ENCODE data around the gene RBBP4.

RBBP4 gene

GRCh38 chr1:32681999-32682398, 31.0 kb downstream of the RBBP4 start:
- Mint-ChIP-seq H3K9me3 (no peaks in the 10 kb centered on the region), H3K27me3 (ENCODE audit: low read depth, poor library complexity) (no peaks in the 10 kb centered on the region), H3K27ac (peak overlapping the region; percentile 6), H3K4me1 (no peaks in the 10 kb centered on the region), H3K4me3 (no peak overlapping the region), H3K36me3 (ENCODE audit: low read depth) (peaks cover 65% of the 10 kb centered on the region)
- no peak for TF ChIP-seq CTCF (IDR thresholded peaks at IDR 0.05)
- DNase-seq = no peak

- no peak for DNase-seq
- no peaks in the 10 kb centered on the region for H3K9me3 Mint-ChIP-seq
- TF ChIP-seq CTCF (IDR thresholded peaks at IDR 0.05) = no peak
- H3K4me3 Mint-ChIP-seq = no peak overlapping the region
- no peaks in the 10 kb centered on the region for H3K27me3 Mint-ChIP-seq (ENCODE audit: low read depth, poor library complexity)
- H3K27ac Mint-ChIP-seq = no peak overlapping the region
- peaks cover 57% of the 10 kb centered on the region for H3K36me3 Mint-ChIP-seq (ENCODE audit: low read depth)
- no peaks in the 10 kb centered on the region for H3K4me1 Mint-ChIP-seq
Measured at GRCh38 chr1:32683397-32683796, 32.4 kb downstream of the RBBP4 start.

GRCh38 chr1:32684167-32684811, 33.3 kb downstream of the RBBP4 start:
- DNase-seq = no peak
- no peaks in the 10 kb centered on the region for H3K9me3 Mint-ChIP-seq
- H3K27me3 Mint-ChIP-seq (ENCODE audit: low read depth, poor library complexity) = no peaks in the 10 kb centered on the region
- H3K27ac Mint-ChIP-seq = peak overlapping the region; percentile 34
- H3K4me1 Mint-ChIP-seq = no peaks in the 10 kb centered on the region
- H3K4me3 Mint-ChIP-seq = no peak overlapping the region
- TF ChIP-seq CTCF (IDR thresholded peaks at IDR 0.05) = no peak
- H3K36me3 Mint-ChIP-seq (ENCODE audit: low read depth) = peaks cover 57% of the 10 kb centered on the region

- no peaks in the 10 kb centered on the region for H3K9me3 Mint-ChIP-seq
- H3K36me3 Mint-ChIP-seq (ENCODE audit: low read depth) = peaks cover 51% of the 10 kb centered on the region
- DNase-seq = no peak
- H3K4me1 Mint-ChIP-seq = no peaks in the 10 kb centered on the region
- no peak overlapping the region for H3K4me3 Mint-ChIP-seq
- no peak for TF ChIP-seq CTCF (IDR thresholded peaks at IDR 0.05)
- peak overlapping the region; percentile 85 for H3K27ac Mint-ChIP-seq
- peaks cover 3% of the 10 kb centered on the region for H3K27me3 Mint-ChIP-seq (ENCODE audit: low read depth, poor library complexity)
Measured at GRCh38 chr1:32685498-32685897, 34.5 kb downstream of the RBBP4 start.

DNA sequence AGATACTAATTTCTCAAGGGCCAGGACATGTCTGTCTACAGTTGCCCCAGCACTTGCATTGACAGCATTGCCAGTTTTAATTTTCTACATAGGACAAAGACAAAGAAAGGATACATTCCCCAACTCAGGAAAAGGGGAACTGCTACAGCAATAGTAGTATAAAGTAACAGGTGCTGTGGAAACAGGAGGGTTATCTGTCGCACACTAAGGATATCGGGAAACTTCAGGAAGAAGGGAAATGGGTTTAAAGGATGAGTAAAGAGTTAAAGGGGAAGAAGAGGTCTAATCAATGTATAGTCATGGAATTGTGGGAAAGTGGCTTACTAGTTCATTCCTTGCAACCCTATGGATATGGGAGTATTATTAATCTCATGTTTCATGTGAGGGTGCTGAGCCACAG, 35.4 kb downstream of the RBBP4 start:
- Mint-ChIP-seq H3K27me3 (ENCODE audit: low read depth, poor library complexity) (peaks cover 3% of the 10 kb centered on the region), H3K4me3 (no peak overlapping the region), H3K4me1 (no peaks in the 10 kb centered on the region), H3K27ac (no peak overlapping the region), H3K9me3 (no peaks in the 10 kb centered on the region), H3K36me3 (ENCODE audit: low read depth) (peaks cover 45% of the 10 kb centered on the region)
- TF ChIP-seq CTCF (IDR thresholded peaks at IDR 0.05) = no peak
- no peak for DNase-seq

- H3K36me3 Mint-ChIP-seq (ENCODE audit: low read depth) = peaks cover 18% of the 10 kb centered on the region
- no peak for TF ChIP-seq CTCF (IDR thresholded peaks at IDR 0.05)
- DNase-seq = no peak
- H3K4me1 Mint-ChIP-seq = peaks cover 9% of the 10 kb centered on the region
- peaks cover 3% of the 10 kb centered on the region for H3K27me3 Mint-ChIP-seq (ENCODE audit: low read depth, poor library complexity)
- no peak overlapping the region for H3K4me3 Mint-ChIP-seq
- H3K27ac Mint-ChIP-seq = no peak overlapping the region
- H3K9me3 Mint-ChIP-seq = no peaks in the 10 kb centered on the region
Measured at GRCh38 chr1:32693455-32694174, 42.6 kb downstream of the RBBP4 start.

Data from nephron progenitor cell (in vitro differentiated cells).